ENCODE results near the gene ZNF213.
A peak's percentile ranks its signal among the peaks of the same experiment; 100 is the strongest.

Gene ZNF213

GRCh38 chr16:3152027-3152276, 17.1 kb downstream of the ZNF213 start:
- TF ChIP-seq BACH2 (CRISPR knock-in tag; IDR thresholded peaks at IDR 0.05; ENCODE audit: borderline replicate concordance): no peak
- TF ChIP-seq ISL1 (CRISPR knock-in tag; IDR thresholded peaks at IDR 0.05): no peak
- no peak for TF ChIP-seq RARB (CRISPR knock-in tag; IDR thresholded peaks at IDR 0.05)
- no peak for TF ChIP-seq TSHZ2 (CRISPR knock-in tag; IDR thresholded peaks at IDR 0.05)
- no peak for TF ChIP-seq PPARA (CRISPR knock-in tag; IDR thresholded peaks at IDR 0.05; ENCODE audit: borderline replicate concordance)
- TF ChIP-seq ZC3H10 (CRISPR knock-in tag; IDR thresholded peaks at IDR 0.05): no peak
- no peak for TF ChIP-seq ZFP30 (CRISPR knock-in tag; IDR thresholded peaks at IDR 0.05)
- TF ChIP-seq ESRRG (CRISPR knock-in tag; IDR thresholded peaks at IDR 0.05): no peak
- TF ChIP-seq PATZ1 (CRISPR knock-in tag; IDR thresholded peaks at IDR 0.05; ENCODE audit: borderline replicate concordance): no peak
- no peak for ATAC-seq

DNA sequence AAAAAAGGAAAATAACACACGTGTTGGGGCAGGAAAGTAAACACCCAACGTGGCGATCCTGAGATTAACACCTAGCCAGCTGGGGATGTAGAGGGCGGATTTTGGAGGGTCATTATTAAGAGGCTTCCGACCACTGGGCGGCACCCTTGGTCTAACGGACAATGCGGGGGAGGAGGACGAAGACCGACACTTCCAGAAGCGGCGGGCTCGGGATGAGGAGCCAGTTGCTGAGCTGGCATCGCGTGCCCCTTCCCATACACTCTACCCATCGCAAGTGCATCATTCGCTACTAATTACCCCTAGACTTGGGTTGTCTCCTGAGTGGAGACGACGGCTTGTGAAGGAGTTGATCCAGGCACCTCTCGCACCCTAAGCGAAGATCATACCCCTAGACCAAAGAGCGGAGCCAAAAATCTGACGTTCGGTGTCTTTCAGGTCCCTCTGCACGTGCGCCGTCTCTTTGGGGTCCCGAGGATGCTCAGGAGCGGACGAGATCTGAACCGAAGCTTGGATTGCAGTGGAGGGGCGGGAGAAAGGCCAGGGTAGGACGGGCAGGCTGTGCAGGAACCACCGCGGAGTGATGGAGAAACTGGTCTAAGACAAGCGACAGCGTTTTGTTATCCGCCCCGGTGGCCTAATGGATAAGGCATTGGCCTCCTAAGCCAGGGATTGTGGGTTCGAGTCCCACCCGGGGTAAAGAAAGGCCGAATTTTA, 17.6 kb downstream of the ZNF213 start:
- TF ChIP-seq ZFP3 (CRISPR knock-in tag; IDR thresholded peaks at IDR 0.05) (0 out of 2 replicates have a peak, but pooled peaks have one; percentile 30), TSHZ2 (CRISPR knock-in tag; IDR thresholded peaks at IDR 0.05) (peak; percentile 51; the same call in 1 of the 2 replicates), CSRNP3 (CRISPR knock-in tag; IDR thresholded peaks at IDR 0.05) (no peak)
- ATAC-seq: peak; percentile 28

DNA sequence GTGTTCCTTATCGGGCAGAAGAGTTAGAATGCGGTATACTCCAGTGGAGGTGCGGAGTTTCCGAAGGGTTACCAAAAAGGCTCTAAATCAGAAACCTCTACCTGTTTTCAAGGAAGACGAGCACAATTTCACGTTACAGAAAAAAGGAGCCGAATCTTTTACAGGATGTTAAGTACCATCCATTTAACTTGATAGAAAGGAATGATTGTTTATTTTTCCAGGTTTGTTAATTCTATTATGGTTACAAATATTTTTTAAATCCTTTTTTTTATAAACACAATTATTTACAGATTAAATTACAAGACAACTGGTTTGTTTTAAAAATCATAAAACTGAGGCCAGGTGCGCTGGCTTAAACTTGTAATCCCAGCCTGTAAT, 18.2 kb downstream of the ZNF213 start:
- TF ChIP-seq ISL1 (CRISPR knock-in tag; IDR thresholded peaks at IDR 0.05): no peak
- no peak for TF ChIP-seq ARNTL (CRISPR knock-in tag; IDR thresholded peaks at IDR 0.05; ENCODE audit: borderline replicate concordance, low read depth)
- TF ChIP-seq OSR1 (CRISPR knock-in tag; IDR thresholded peaks at IDR 0.05): no peak
- TF ChIP-seq PATZ1 (CRISPR knock-in tag; IDR thresholded peaks at IDR 0.05; ENCODE audit: borderline replicate concordance): peak; percentile 65; the same call in 1 of the 2 replicates
- TF ChIP-seq TOX (CRISPR knock-in tag; IDR thresholded peaks at IDR 0.05; ENCODE audit: borderline replicate concordance): no peak
- TF ChIP-seq, protein P1, sequence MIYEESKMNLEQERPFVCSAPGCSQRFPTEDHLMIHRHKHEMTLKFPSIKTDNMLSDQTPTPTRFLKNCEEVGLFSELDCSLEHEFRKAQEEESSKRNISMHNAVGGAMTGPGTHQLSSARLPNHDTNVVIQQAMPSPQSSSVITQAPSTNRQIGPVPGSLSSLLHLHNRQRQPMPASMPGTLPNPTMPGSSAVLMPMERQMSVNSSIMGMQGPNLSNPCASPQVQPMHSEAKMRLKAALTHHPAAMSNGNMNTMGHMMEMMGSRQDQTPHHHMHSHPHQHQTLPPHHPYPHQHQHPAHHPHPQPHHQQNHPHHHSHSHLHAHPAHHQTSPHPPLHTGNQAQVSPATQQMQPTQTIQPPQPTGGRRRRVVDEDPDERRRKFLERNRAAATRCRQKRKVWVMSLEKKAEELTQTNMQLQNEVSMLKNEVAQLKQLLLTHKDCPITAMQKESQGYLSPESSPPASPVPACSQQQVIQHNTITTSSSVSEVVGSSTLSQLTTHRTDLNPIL (CRISPR knock-in tag; IDR thresholded peaks at IDR 0.05; ENCODE audit: low read depth): peak; percentile 44; the same call in 1 of the 2 replicates
- TF ChIP-seq ZFP30 (CRISPR knock-in tag; IDR thresholded peaks at IDR 0.05): no peak
- no peak for TF ChIP-seq TCF4 (CRISPR knock-in tag; IDR thresholded peaks at IDR 0.05; ENCODE audit: borderline replicate concordance)
- no peak for TF ChIP-seq BACH2 (CRISPR knock-in tag; IDR thresholded peaks at IDR 0.05; ENCODE audit: borderline replicate concordance)
- TF ChIP-seq RARB (CRISPR knock-in tag; IDR thresholded peaks at IDR 0.05): peak; percentile 89; the same call in 1 of the 2 replicates
- ATAC-seq: peak; percentile 34; the same call in 2 of the 3 replicates
